DND-41 (cell line): ENCODE measurements around the gene C18orf63.

Experiments used
- CTCF ChIP-seq: IDR thresholded peaks from 2 replicates; pipeline ENCODE4 v1.5.1; 2012; ENCODE audit warnings: borderline replicate concordance, low read length, moderate library complexity, mild to moderate bottlenecking; ENCODE audit not compliant: poor library complexity, severe bottlenecking; ENCODE audit errors: extremely low read depth
- EZH2 ChIP-seq: IDR thresholded peaks from 3 replicates; pipeline ENCODE4 v1.6.1; 2012; ENCODE audit warnings: borderline replicate concordance, low read depth, mild to moderate bottlenecking, moderate library complexity, low read length, inconsistent platforms; ENCODE audit not compliant: severe bottlenecking

GRCh38 chr18:74395006-74395405 lies 79.4 kb downstream of the C18orf63 start:
- TF ChIP-seq CTCF (no peak), EZH2 (no peak)
